PFSK-1 (cell line): ENCODE measurements around the gene NAGS.

Experiments used
- POLR2AphosphoS5 ChIP-seq: IDR thresholded peaks from 2 replicates; pipeline ENCODE4 v1.6.1; 2012; ENCODE audit warnings: low read depth, mild to moderate bottlenecking, control low read depth, low read length, moderate library complexity
- SIN3A ChIP-seq: IDR thresholded peaks from 2 replicates; pipeline ENCODE4 v1.6.1; 2012; ENCODE audit warnings: mild to moderate bottlenecking, low read length, moderate library complexity, borderline replicate concordance; ENCODE audit not compliant: insufficient read depth
- TAF1 ChIP-seq: IDR thresholded peaks from 2 replicates; pipeline ENCODE4 v1.6.1; 2012; ENCODE audit warnings: low read length, control low read depth, borderline replicate concordance; ENCODE audit not compliant: insufficient read depth
- TF ChIP-seq, protein P1 (sequence below), 2 experiments: IDR thresholded peaks; 2 replicates each; pipeline versions ENCODE4 v1.6.1 to v1.8.0; 2011 to 2012; ENCODE audit warnings: low read depth in 2 of 2, low read length in 2 of 2, control low read depth in 1 of 2, inconsistent platforms in 1 of 2, mild to moderate bottlenecking in 1 of 2, moderate library complexity in 1 of 2; ENCODE audit not compliant: insufficient read depth in 1 of 2

DNA sequence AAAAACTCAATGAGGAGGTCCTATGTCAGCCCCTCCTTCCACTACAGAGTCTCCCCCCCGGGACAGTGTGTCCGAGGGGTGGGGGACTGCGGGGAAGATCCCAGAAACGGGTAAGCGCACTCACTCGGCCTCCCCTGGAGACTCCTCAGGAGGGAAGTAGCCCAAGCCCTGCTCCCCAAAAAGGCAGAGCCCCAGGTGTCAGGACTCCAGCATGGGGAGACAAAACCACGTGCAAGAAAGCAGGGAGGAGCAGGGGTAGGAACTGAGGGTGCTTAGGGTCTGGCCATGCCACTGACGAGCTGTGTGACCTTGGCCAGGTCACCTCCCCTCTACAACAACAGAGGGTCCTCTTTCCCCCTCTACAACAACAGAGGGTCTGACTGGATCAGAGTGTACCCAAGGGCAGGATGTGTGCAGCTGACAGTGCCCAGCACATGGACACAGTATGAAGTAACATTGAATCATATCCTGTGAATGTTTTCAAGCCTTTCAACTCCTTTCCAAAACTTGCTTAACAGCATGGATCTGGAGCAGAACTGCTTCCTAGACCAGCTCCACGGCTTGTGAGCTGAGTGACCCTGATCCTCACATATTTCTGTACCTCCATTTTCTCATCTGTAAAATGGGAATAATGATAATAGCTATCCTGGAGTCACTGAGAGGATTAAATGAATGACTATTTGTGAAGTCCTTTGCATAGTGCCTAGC lies 2.1 kb upstream of the NAGS start:
- peak; percentile 52; the same call in 1 of the 2 replicates for TF ChIP-seq TAF1
- peak; percentile 20; the same call in 1 of the 2 replicates for TF ChIP-seq SIN3A
- no peak for TF ChIP-seq POLR2AphosphoS5
- TF ChIP-seq, protein P1, sequence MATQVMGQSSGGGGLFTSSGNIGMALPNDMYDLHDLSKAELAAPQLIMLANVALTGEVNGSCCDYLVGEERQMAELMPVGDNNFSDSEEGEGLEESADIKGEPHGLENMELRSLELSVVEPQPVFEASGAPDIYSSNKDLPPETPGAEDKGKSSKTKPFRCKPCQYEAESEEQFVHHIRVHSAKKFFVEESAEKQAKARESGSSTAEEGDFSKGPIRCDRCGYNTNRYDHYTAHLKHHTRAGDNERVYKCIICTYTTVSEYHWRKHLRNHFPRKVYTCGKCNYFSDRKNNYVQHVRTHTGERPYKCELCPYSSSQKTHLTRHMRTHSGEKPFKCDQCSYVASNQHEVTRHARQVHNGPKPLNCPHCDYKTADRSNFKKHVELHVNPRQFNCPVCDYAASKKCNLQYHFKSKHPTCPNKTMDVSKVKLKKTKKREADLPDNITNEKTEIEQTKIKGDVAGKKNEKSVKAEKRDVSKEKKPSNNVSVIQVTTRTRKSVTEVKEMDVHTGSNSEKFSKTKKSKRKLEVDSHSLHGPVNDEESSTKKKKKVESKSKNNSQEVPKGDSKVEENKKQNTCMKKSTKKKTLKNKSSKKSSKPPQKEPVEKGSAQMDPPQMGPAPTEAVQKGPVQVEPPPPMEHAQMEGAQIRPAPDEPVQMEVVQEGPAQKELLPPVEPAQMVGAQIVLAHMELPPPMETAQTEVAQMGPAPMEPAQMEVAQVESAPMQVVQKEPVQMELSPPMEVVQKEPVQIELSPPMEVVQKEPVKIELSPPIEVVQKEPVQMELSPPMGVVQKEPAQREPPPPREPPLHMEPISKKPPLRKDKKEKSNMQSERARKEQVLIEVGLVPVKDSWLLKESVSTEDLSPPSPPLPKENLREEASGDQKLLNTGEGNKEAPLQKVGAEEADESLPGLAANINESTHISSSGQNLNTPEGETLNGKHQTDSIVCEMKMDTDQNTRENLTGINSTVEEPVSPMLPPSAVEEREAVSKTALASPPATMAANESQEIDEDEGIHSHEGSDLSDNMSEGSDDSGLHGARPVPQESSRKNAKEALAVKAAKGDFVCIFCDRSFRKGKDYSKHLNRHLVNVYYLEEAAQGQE (IDR thresholded peaks at IDR 0.05; ENCODE audit: insufficient read depth in 1 of 2, low read depth in 2 of 2, low read length in 2 of 2): 0 out of 4 replicates have a peak, but pooled peaks of 1 of the 2 experiments have one; percentile 33
